Effector CD4-positive, alpha-beta T cell (primary cell): ENCODE measurements around the gene SCGB3A1. TPM values are rescaled to one million over a fixed set of nuclear protein-coding genes. Genes with fewer than 3 reads are reported as not detected.

Experiments
- DNase-seq: peaks from one replicate; pipeline ENCODE4 v3.0.0-alpha.2; 2020
- total RNA-seq: gene quantifications from one replicate; lab custom pipeline; 2026; lab: John Stamatoyannopoulos, UW

SCGB3A1 gene, protein sequence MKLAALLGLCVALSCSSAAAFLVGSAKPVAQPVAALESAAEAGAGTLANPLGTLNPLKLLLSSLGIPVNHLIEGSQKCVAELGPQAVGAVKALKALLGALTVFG
- total RNA-seq: not detected

DNA sequence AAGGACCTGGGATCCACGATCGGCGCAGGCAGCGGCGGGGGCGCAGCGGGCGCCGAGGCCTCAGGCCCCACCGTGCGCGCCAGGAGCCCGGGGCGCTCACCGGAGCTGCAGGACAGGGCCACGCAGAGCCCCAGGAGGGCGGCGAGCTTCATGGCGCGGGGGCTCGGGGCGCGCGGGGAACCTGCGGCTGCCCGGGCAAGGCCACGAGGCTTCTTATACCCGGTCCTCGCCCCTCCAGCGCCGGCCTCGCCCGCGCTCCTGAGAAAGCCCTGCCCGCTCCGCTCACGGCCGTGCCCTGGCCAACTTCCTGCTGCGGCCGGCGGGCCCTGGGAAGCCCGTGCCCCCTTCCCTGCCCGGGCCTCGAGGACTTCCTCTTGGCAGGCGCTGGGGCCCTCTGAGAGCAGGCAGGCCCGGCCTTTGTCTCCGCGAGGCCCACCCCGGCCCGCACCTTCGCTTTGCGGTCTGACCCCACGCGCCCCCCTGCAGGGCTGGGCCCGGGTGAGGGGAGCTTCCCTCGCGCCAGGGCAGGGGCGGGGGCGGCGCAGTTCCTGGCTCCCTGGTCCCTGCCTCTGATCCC is at the start of gene SCGB3A1:
Gene SCGB3A1, minus strand, starts transcription at position 189 of the 577 bp plus-strand sequence. Its CDS starts 37 bp downstream, at position 152.
- no peak for DNase-seq

DNA sequence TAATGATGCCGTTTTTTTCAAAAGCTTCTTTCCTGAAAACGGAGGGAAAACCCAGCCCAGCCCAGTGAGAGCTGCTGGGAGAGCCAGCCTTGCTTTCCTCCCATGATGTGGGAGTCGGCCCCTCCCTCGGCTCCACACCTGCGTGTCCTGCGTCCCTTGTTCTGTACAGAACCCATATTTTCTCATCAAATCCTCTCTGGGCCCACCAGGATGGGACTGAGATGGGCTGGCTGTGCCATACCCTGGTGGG is 49.2 kb upstream of the SCGB3A1 start:
- no peak for DNase-seq

DNA sequence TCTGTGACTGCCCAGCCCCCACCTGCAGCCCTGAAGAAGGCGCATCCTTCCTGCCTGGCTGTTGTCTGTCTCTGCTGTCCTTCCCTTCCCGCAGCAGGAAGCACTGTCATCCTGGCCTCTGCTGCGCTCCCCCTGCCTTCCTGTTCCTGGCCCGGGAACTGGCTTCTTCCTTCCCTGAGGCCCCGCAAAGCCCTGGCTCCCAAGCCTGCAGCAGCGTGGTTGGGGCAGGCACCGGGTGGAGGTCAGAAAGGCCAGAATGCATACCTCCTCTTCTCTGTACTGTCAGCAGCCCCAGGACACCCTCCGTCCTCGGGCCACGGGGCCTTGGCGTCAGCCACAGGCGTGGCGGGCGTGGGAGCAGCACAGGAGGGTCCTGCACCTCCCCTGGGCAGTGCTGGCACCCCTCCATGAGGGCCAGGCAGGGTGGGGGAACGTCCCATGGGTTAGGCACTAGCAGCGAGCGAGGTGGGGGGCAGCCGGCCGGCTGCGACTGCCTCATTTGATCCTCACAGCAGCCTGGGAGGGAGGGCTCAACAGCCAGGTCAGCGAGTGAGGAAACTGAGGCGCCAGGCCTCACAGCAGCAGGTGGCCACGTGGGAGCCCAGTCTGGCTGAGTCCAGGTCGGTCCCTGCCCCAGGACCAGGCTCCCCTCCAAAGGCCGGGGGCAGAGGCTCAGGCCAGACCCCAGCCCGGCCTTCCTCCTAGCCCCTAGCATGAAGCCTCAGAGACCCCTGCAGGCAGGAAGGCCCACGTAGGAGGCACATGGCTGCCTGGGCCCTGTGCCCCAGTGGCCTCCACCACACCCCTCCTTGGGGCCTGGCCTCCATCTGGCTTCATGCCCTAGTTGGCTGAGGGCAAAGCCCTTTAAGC is 48.7 kb upstream of the SCGB3A1 start:
- DNase-seq: no peak

DNA sequence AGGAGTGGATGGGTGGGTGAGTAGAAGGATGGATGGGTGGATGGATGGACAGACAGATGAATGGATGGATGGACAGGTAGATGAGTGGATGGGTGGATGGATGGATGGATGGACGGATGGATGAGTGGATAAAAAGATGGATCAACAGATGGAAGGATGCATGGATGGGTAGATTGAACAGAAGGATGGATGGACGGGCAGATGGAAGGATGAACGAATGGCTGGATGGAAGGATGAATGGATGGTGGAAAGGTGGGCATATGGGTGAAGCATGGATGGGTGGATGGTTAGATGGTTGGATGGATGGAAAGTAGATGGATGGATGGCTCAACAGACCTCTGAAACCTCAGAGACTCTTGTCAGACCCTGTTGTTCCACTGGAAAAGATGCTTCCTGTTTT is 48.0 kb upstream of the SCGB3A1 start:
- DNase-seq: no peak

DNA sequence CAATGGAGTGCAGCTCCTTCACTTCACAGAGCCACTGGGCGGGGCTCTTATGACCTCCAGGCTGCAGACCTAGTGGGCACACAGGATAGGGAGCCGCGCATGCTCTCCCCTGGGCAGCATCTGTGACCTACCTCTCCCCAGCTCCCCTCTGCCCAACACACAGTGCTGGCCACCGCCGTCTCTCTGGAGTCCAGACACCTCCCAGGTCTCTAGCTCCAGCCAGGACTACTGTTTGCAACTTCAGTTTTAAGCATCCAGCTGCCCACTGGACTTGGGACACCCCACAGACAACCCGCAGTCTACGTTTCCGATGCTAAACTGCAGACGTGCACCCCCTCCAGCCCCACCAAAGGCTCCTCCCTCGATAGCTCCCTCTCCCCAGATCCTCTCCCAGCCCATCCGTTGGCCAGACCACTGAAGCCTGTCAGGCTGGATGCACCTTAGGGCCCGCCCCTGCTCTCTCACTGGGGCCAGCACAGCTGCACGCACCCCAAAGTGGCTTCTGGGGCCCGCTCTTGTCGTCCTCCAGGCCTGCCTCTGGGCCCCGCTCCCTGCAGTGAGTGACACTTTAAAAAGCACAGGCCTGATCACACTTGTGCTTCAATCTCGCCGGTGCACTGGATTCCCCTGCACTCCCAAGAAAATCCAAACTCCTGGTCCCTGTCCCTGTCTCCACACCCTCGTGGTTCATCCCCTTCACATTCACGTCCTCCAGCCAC is 46.8 kb upstream of the SCGB3A1 start:
- DNase-seq: no peak

DNA sequence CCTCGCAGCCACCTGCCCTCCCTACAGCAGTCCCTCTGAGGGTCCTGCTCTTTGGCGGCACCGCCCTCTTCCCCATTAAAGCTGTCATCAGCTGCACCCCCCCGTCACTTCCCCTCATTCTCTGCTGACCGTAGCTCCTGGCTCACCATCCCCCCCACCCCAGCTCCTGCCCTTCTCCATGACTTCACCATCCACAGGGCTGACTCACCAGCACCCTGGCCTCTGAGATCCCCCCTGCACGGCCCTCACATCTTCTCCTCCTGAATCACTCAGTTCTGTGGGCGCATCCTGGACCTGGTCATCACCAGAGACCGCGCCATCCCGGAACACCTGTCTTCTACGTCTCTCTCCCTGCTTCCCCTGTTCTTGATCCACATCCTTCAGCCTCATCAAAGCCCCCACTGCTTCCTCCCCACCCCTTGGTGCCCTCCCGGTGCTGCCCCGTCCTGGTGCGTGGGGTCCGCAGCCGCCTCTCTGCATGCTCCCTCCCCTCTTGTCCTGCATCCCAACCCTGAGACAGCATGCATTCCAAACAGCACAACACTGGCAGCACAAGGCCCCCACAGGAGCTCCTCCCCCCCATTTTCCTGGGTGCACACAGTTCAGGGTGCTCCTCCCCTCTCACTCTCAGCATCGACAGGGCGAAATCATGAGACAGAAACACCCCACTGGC is 45.2 kb upstream of the SCGB3A1 start:
- no peak for DNase-seq

DNA sequence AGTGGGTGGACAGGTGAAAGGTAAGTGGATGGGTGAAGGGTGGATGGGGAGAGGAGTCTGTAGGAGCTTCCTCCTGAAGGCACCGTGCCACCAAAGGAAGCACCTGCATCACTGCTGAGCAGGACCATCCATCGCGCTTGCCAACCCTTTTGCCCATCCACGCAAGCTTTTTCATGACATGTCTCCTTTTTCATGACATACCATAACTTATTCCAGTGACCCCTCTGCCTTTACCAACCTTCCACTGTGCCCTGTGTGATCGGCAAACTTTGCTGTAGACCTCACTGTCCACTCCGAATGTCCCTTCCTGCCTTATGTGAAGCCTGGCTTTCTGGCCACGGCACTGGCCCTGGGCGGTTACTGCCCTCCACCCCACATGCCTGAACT is 44.7 kb upstream of the SCGB3A1 start:
- no peak for DNase-seq

DNA sequence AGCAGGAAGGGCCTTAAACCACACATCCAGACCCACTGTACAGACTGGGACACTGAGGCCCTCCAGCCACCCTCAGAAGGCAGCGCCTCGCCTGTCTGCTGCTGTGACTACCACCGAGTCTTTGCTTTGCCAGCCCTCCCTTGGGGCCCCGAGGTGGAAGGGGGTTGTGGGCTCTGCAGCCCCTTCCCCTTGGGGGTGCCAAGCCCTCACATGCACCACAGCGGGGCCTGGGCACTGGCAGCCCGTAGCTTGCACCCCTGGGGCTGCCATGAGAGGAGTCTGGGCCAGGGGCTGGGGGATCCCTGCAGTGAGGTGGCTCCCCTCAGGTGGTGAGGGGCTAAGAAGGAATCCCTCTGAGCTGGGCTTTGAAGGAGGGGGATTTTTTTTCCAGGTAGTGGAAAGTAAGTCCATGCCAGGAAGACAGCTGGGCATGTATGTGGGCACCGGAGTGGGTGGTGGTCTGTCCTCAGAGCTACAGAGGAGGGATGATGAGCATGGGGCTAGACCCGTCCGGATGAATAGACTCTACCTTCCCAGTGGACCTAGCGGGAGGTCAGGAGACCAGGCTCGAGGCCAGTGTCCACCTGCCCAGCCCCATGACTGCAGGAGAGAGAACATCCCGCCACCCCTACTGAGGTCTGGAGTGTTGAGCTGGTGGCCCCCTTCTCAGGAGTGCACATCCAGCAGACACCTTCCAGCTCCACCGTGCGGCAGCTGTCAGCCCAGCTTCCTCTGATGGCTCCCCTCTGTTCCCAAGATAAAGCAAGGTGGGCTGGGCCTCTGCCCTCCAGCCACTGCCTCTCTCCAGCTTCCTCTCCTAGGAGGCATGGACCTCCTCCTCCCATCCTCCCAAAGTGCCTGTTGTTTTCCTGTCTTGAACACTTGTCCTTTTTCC is 42.2 kb upstream of the SCGB3A1 start:
- no peak for DNase-seq

DNA sequence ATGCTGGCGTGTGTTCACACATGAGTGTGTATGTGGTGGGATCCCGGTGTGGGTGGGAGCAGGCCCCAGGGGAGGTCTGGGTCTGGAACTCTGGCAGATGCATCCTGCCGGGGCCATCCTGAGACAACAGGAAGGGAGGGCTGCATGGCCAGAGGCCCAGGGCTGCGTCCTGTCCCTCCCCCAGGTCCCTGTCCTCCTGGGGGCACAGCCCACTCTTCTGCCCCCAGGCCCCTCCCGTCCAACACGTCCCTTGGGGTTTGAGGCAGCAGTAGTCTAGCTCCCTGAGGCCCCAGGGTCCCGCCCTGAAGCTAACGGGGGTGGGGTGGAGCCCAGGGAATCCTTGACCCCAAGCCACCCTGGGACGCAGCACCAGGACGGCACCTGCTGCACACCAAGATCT is 41.5 kb upstream of the SCGB3A1 start:
- no peak for DNase-seq

DNA sequence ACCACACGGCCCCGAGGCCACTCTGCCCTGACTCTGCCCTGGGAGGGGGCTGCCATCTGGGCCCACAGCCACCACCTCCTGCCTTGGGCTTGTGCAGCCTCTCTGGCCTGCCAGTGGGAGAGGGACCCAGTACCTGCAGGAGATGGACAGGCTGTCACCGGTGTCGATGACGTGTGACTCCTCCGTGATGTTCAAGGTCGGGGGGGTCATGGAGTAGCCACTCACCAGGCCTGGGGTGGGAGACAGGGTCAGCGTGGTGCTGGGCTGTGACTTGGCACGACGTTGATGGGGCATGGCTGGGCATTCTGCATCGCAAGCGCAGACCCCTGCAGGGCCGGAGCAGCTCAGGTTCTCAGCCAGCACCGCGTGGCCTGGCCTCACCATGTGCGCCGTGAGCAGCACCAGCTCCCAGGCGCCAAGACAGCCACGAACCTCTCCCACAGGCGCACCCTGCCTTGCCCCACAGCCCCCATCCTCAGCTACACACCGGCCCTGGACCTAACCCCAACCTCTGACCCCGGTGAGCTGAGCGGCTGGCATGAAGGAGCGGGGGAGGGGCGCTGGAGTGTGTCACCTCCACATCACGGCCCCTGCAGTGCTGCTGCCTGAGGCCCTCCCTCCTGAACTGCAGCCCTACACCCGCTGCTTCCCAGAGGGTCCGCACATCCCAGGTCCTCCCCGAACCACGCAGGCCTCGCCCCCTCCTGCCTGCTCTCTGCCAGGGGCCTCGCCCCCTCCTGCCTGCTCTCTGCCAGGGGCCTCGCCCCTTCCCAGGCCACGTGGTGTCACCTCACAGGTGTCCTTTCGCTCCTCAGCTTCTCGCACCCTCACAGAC is 40.5 kb upstream of the SCGB3A1 start:
- DNase-seq: no peak

DNA sequence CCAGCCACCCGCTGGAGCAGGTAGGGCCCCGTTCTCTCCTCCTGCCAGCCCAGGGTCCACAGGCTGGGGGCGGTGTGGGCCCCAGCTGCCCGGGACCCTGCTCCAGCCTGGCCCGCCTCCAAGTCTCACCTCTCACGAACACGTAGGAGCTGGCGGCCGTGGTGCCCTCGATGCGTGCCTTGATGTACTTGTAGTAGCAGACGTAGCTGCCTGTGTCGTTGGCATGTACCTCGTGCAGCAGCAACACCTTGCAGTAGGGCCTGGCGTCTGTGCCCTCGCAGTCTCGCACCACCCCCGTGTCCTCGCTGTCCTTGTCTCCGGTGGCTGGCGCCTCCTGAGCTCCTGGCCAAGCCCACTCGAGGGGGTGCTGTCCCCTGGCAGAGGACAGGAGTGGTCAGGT is 39.1 kb upstream of the SCGB3A1 start:
- DNase-seq: no peak

DNA sequence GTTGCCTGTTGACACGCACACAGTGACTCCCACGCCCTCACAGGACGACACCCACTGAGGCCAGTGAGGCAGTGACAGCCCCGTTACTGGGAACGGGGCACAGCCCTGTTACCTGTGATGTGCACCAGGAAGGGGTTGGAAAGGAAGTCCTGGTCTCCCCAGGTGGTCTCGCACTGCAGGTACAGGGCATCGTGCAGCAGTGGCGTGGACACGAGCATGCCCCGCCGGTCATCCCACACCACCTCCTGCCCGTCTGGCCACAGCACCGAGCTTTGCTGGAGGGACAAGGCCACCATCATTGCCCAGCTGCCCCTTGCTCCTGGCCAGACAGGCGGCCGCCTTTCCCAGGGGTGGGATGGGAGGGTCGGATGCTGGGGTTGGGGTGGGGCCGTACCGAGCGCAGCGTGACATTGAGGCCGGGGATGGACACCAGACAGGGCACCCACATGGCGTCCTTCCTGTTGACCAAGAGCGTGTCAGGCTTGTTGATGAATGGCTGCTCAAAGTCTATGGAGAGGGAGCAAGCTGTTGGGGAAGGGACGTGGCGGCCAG is 38.6 kb upstream of the SCGB3A1 start:
- DNase-seq: no peak

DNA sequence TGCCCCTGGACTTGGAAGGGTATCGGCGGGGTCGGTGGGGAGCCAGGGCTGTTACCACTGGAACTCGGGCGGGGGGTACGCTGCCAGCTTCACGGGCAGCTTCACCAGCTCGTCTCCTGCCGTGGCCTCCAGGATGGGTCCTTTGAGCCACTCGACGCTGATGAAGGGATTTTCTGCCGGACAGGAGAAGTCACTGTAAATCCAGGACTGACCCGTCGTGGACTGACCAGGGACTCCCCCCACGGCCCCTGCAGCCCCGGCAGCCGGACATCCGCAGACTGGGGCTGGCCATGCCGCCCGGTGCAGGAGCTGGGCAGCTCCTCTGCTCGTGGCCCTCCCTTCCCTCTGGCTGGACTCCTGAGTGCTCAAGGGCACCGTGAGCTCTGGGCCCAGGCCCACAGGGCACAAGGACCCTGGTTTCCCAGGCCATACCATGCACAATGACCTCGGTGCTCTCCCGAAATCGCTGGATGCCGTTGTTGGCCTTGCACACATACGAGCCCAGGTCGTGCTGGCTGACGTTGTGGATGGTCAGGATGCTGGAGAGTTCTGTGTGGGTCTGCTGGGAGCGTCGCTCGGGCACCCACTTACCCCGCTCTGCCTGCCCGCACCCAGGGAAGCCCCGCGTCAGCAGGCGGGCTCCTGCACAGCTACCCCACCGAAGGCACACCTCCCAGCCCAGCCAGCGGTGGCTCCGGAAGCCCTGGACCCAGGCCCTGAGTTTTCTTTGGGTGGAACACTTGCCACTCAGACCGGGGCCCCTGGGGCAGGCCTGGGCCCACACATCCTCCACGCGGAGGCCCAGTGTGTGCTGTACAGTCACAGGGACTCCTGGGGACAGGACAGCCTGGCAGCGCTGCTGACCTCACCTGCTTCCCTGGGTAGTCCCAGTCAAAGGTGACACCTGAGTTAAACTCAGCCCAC is 37.8 kb upstream of the SCGB3A1 start:
- no peak for DNase-seq

DNA sequence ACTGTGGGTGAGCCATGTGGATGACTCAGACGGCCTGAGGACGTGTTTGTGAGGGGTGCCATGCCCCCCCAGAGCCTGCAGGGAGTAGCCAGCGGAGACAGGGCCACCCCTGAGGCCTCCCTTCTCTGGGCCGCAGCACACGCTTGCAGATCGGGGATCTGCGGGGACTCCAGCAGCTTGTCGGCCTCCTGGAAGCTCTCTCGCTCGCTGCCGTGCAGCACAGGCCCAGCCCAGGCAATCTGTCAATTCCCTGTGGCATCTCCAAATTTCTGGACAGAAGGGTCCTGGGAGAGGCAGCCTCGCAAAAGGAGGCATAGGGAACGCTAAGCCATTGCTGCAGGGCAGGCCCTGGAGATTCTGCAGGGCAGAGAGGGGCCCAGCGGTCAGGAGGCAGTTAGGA is 36.9 kb upstream of the SCGB3A1 start:
- DNase-seq: no peak

DNA sequence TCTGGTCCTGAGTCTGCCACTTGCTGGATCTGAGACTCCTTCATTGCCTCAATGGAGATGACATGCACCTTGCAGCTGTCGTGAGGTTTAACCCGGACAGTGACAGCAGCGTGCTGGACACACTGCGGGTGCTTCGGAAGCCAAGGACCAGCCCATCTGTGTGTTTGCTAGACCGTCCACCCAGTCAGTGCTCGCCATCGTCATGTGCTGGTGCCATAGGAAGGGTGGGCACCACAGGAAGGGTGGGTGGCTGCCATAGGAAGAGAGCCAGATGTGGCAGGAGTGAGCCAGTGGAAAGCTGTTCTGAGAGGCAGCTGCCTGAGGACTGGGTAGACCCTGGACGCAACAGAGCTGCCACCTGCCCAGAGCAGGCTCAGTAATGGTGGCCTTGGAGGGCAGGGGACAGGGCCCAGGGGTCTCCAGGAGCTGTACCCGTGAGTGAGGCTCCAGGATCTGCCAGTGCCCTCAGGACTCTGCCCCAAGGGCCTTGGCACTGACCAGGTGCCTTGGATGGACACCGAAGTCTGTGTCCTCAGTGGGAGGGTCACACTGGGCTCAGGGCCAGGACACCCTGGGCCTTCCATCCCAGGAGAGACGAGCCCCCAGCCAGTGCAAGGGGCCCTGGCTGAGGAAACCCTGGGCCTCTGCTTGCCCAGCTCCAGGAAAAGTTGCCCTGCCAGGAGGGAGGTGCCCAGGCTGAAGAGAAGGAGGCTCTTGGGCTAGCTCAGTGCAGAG is 36.3 kb upstream of the SCGB3A1 start:
- DNase-seq: no peak

DNA sequence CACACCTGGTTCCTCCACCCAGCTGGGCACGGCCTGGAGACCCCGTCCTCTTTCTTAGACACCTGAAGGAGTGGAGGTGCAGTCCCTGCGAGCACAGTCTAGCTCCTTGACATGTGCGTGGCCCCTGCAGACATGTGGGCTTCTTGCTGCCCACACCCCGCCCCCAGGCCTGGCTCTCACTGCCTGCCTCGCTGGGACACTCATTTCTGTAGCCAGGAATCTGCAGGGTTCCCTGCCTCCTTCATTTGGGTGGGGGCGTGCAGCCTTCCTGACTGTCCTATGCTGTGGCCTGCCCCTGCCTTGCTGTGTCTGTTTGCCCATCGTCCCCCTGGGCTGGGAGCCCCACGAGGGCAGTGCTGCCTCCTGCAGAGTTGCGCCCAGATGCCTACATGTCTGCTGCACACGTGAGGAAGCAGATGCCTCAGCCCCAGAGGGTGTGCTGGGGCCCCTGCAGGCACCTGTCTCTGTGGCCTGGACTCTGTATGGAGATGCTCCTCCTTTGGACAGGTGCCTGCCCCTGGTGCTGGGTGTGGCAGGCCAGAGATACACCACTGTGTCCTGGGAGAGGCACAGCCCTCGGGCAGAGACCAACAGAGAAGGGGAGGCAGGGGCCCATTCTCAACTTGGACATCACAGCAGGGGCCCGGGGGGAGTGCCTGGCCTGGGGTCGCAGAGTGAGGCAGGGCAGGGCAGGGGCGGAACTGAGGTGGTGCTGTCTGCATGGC is 35.5 kb upstream of the SCGB3A1 start:
- no peak for DNase-seq

DNA sequence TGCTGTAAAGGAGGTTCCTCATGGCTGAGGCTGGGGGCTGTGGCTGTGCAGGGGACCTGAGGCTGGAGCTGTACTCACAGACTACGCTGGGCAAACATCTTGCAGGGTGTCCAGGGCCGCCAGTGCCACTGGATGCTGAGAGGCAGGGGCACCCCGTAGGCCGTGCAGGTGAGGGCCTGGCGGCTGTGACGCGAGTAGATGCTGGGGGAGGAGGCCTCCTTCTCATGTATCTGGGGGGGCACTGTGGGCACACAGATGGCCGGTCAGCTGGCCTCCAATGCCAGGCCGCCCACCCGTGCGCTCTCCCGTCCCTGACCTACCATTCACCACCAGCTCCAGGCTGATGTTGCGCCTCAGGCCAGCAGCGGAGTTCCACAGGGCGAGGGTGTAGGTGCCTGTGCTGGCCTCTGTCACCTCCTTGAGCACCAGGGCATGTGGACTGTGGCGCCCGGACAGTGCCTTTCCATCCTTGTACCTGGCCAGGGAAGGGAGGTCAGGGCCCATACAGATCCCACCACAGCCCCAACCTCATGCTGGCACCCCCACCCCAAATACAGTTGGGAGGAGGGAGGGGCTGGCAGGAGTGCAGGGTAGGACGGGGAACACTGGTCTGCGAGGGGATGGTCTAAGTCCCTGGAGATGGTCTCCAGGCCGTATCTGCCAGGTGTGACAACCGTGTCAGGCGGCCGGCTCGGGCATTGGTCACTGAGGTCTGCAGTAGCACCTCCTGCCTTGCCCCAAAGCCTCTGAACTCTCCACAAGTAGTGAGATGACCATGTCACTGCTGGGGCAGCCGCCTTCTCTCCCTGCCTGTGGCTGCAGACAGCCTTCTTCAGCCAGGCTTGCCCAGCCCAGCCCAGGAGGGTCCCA is 34.7 kb upstream of the SCGB3A1 start:
- no peak for DNase-seq
